IPS-NIHi7 (cell line): Measurements from ENCODE around the gene NAV1.
"Not testable (repeated sequence)": the region's sequence is repeated elsewhere in the genome, so short reads cannot be mapped to it uniquely, and the experiment has no call there.

Experiments used
- DNase-seq: peaks from one replicate; pipeline ENCODE4 v3.0.0; 2012; ENCODE audit warnings: mixed read lengths; ENCODE audit errors: extremely low spot score

The NAV1 gene

DNA sequence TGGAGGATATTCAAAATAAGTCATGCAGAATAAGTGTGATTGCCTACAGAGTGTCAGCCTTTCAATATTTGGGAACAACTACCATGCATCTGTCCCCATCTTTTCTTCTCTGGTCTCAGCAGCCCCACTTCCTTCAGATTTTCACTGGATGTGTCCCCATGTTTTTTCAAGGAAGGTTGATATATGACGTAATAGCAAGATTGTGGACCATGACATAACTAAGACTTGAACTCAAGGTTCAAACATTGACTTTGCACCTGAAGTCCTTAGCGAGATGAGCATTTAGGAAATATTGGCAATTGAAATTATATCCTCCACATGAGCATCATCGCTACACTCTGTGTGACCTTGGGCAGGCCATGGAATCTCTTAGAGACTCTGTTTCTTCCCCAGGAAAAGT is 5.8 kb downstream of the NAV1 start:
- no peak for DNase-seq

DNA sequence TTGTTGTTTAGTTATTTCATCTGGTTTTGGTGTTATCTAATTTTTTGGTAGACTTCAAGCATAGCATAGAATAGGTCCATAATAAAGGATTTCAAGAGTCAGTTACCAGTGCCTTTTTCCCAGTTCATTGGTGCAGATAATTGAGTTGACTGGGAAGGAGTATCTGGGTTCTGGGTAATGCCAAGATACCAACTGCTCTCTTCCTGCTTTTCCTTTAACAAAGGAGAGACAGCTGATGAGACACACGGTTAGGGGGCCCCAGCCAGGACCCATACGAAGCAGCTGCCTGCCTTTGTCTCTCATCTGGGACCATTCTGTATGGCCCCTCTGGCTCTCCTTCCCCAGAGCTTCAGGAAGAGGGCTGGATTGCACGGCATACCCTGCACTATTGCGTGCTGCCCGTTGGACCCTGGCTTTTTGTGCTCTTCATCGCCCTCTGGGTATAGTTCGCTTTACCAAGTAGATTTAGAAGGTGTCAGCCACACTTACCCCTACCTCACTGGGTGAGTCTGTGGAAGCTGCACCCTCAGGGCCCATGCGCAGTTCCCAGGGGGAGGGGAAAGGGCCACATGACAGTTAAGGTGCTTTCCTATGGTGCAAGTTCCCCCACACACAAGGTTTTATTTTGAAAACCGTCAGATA is 7.0 kb downstream of the NAV1 start:
- DNase-seq, result peak; percentile 53

DNA sequence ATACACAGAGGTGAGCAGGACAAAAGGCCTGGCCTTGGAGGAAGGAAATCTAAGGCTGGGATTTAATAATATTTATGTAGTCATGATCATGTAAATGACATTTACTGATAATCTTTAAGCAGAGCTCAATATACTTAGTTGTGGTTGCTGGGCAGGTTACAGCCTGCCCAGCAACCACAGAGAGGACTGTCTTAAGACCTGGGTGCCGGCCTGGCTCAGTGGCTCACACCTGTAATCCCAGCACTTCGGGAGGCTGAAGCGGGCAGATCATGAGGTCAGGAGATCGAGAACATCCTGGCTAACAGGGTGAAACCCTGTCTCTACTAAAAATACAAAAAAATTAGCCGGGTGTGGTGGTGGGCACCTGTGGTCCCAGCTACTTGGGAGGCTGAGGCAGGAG is 10.6 kb downstream of the NAV1 start:
- not testable (repeated sequence) for DNase-seq

- no peak for DNase-seq
Observed at GRCh38 chr1:201551096-201551495, 12.2 kb downstream of the NAV1 start.

DNA sequence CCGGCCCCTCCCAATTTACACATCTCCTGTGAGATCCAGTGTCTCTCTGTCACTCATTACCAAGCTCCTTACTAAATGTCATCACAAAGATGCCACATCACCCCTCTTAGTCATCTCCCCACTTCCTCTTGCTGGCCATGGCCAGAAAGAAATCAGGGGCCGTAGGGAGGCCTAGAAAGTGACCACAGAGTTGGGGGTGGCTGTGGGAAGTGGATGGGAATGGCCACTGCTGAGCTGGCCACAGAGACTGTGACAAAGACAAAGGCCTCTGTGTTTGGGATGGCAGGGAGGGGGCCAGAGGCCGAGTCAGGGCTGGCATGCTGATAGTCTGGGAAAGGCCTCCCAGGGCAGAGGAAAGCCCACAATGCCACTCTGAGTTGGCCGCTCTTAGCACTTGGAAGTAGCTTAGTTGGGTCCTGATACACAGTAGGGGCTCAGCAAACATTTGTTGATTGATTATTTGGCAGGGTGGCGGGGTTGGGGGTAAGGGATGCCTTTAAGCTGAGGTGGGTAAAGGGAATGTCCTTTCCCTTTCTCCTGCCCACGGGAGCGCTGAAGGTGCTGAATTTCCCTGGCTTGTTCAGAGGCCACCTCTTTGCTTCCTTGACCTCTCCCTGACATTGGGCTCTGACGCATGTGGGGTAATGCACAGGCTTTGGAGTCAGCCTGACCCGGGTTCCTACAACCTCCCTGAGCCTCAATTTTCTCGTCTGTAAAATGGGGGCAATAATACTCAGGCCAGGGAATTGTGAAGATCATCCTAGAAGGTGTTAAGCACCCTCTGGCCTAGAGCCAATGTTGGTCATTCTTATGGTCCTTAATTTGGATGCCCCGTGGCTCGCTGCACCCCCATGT is 13.2 kb downstream of the NAV1 start:
- DNase-seq, result no peak

DNA sequence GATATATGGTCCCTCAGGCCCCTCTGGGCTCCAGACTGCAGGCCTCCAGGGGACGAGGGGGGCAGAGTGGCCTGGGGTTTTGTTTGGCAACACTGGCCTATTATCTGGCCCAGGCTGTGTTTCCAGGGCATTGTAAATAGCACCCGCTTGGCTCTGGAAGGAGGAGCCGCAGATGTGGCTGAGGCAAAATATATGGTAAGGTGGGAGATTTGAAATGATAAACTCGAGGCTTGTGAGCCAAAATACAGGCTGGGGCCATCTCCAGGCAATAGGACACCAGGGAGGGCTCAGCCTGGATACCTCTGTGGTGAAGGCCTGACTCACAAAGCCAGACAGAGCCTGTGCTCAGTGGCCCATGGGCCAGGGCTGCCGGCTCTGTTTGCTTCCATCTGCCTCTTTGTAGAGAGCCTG is 14.0 kb downstream of the NAV1 start:
- DNase-seq, result no peak

DNA sequence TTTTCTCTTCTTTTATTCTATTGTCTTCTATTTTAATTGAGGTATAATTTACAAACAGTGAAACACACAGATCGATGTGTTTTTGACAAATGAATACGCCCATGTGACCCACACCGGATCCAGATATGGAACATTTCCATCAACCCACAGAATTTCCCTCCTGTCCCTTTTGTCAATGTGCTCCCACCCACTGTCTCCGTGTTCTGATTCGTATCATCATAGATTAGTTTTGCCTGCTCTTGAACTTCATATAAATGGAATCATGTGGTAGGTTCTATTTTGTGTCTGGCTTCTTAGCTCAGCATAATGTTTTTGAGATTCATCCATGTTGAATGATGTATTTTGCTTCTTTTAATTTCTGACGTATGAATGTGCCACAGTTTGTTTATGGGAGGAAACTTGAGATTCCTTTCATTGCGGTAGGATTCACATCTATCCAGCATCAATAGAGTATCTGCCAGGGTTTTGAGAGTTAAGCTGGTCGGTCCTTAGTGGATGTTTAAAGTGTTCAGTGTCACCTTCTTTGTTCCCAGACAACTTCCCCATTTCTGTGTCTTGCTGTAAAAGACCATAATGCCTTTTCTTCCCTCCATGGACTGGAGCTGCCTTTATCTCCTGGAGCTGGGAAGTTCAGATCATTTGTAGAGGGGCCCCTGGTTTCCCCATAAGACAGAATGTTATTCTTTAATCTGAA is 14.7 kb downstream of the NAV1 start:
- DNase-seq, result no peak

GRCh38 chr1:201554190-201554600 is 15.3 kb downstream of the NAV1 start:
- no peak for DNase-seq

GRCh38 chr1:201554789-201555592 is 16.1 kb downstream of the NAV1 start:
- DNase-seq, result no peak

DNA sequence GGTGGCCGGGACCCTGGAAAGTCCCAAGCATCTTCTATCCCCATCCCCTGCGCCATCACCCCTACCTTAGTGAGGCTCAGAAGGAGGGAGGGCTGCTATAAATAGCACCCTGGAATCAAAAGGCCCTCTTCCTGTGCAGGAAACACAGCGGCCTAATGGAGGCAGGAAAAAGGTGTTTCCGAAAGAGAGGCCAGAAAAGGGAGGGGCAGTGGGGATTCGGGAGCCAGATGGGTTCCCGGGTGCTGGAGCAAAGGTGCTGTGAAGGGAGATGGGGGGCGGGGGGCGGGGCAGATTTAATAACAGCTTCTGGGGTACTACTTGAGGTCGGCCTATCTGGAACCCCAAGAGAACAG is 16.6 kb downstream of the NAV1 start:
- DNase-seq, result no peak

GRCh38 chr1:201556841-201557571 is 18.1 kb downstream of the NAV1 start:
- no peak for DNase-seq

DNA sequence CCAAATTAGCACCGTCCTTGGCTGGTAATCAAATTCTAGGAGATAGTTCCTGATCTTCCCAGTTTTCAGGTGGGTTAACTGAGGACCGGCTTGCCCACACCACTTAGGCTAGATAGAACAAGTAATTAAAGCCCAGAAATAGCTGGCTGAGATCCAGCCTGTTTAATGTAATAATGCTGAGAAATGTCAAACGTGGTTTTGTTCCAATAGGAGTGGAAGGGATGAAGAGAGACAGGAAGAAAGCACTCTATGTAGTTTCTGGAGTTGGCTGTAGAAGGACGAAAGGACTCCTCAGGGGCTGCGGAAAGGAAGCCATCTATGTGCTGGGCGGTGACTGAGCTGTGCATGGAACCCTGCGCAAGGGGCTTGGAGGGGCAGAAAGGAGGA is 18.6 kb downstream of the NAV1 start:
- DNase-seq, result no peak

DNA sequence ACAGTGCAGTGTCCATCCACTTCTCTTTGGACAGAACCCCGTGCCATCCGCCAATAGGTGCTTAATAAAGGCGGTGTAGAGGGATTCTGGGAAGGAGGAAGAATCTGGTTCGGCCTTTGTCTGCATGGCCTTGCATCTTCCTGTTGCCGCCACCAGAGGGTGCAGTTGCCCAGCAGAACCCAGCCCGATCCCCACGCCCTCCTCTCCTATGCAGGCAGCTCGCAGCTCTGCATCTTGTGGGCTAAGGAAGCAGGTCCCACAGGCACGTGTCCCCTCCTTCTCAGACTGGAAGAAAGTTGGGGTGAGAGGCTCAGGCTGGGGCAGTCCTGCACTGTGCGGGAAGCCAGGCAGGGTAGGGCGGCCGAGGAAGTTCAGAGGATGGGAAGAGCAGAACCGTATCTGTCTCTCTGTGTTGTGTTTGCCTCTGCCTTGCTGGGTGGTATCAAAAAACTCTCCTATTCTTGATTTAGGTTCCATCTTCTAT is 20.8 kb downstream of the NAV1 start:
- DNase-seq, result peak; percentile 95

- DNase-seq, result no peak
Observed at GRCh38 chr1:201560328-201561194, 21.6 kb downstream of the NAV1 start.

DNA sequence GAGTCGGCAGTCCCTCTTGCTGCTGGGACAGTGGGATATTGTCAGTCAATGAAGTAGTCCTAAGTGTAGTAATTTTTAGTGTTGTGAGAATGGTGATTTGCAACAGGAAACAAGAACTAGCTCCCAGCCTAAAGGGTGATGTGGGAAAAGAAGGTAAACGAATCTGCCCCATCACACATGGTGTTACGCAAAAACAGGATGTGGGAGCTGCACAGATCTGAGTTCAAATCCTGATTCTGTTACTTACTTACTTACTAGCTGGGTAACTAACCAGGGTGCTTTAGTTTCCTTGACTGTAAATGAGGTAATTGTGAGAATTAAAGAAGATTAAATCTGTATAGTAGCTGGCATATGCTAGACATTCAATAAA is 22.3 kb downstream of the NAV1 start:
- DNase-seq, result no peak

- no peak for DNase-seq
Observed at GRCh38 chr1:201561601-201562000, 22.7 kb downstream of the NAV1 start.

- no peak for DNase-seq
Observed at GRCh38 chr1:201562257-201562656, 23.3 kb downstream of the NAV1 start.

- no peak for DNase-seq
Observed at GRCh38 chr1:201562659-201563405, 23.9 kb downstream of the NAV1 start.

- no peak for DNase-seq
Observed at GRCh38 chr1:201563406-201563780, 24.5 kb downstream of the NAV1 start.

GRCh38 chr1:201563941-201564340 is 25.0 kb downstream of the NAV1 start:
- DNase-seq, result no peak
